H1 (cell line): ENCODE results near the gene TMPRSS11B. TPM values are rescaled to one million over a fixed set of nuclear protein-coding genes. Genes with fewer than 3 reads are reported as not detected.

Source experiments
- BACH1 ChIP-seq: IDR thresholded peaks from 2 replicates; pipeline ENCODE4 v1.6.1; 2012; ENCODE audit warnings: low read length, improper control_type of control experiment
- CHD7 ChIP-seq: fragments of 300-600 bp; sonication (generic); IDR thresholded peaks from 2 replicates; pipeline ENCODE4 v1.7.1; 2012; ENCODE audit warnings: low read length, moderate library complexity, mild to moderate bottlenecking, inconsistent platforms; ENCODE audit not compliant: insufficient replicate concordance
- E2F6 ChIP-seq: IDR thresholded peaks from 2 replicates; pipeline ENCODE4 v1.6.1; 2012; ENCODE audit warnings: inconsistent platforms
- FOSL1 ChIP-seq: IDR thresholded peaks from 2 replicates; pipeline ENCODE4 v1.6.1; 2011; ENCODE audit warnings: mild to moderate bottlenecking, low read depth, low read length, moderate library complexity; ENCODE audit not compliant: insufficient read depth
- RBBP5 ChIP-seq: IDR thresholded peaks from 2 replicates; pipeline ENCODE4 v1.7.1; 2012; ENCODE audit warnings: low read depth, mild to moderate bottlenecking, inconsistent platforms, low read length, moderate library complexity, borderline replicate concordance
- ZNF274 ChIP-seq: IDR thresholded peaks from 2 replicates; pipeline ENCODE4 v1.7.0; 2012; ENCODE audit warnings: low read length, borderline replicate concordance; ENCODE audit errors: extremely low read depth
- polyA plus RNA-seq, 7 experiments: library from polyadenylated mRNA; depleted of rRNA in 3 of 7; stranded (reverse) in 5 of 7; unstranded in 2 of 7; fragments of >200 nt in 5 of 7; fragments of 200-250 nt in 2 of 7; gene quantifications; 1 replicate in 5 of 7; 2 replicates in 1 of 7; 4 replicates in 1 of 7; pipeline versions ENCODE4 v1.2.1 to v1.2.3, GENCODE V29; 2011 to 2013; ENCODE audit warnings: missing spikeins in 2 of 7, mixed read lengths in 2 of 7
- total RNA-seq: library from RNA; stranded (reverse); fragmentation: NEBNext Ultra II Directional; extraction: Animal tissue kit (Norgen Biotek cat#: 25700); gene quantifications from 2 replicates; pipeline ENCODE4 v1.2.1, GENCODE V29; 2021

The TMPRSS11B gene
- total and polyA plus RNA-seq, 2 of the 8 experiments (the other 6 are each of a cell fraction or from before 2014, with no cell fraction given), result not detected

GRCh38 chr4:68250151-68250930 is 4.8 kb upstream of the TMPRSS11B start (continued):
- TF ChIP-seq CHD7 (no peak), FOSL1 (no peak), E2F6 (no peak), ZNF274 (no peak), BACH1 (no peak), RBBP5 (no peak)
